ENCODE results near the gene PTGFRN.

Gene PTGFRN

GRCh38 chr1:116991171-116991845, 81.6 kb downstream of the PTGFRN start:
- H3K4me1 ChIP-seq (ENCODE audit: insufficient read depth, low read length), result no peaks in the 10 kb centered on the region
- H3K9me3 ChIP-seq (ENCODE audit: control insufficient read depth, insufficient read depth, low read length), result no peaks in the 10 kb centered on the region
- no peak overlapping the region for H3K9ac ChIP-seq (ENCODE audit: low read depth, low read length)
- H3K36me3 ChIP-seq (ENCODE audit: insufficient read depth, low read length), result no peaks in the 10 kb centered on the region; the same call in none of the 2 replicates

- Histone ChIP-seq H3K9ac (ENCODE audit: low read depth, low read length) (no peak overlapping the region), H3K4me1 (ENCODE audit: insufficient read depth, low read length) (no peaks in the 10 kb centered on the region), H3K9me3 (ENCODE audit: control insufficient read depth, insufficient read depth, low read length) (no peaks in the 10 kb centered on the region), H3K36me3 (ENCODE audit: insufficient read depth, low read length) (no peaks in the 10 kb centered on the region; the same call in none of the 2 replicates)
Measured at GRCh38 chr1:116991918-116992317, 82.2 kb downstream of the PTGFRN start.

GRCh38 chr1:116993286-116993685, 83.6 kb downstream of the PTGFRN start:
- peaks cover 2% of the 10 kb centered on the region for H3K36me3 ChIP-seq (ENCODE audit: insufficient read depth, low read length)
- no peak overlapping the region for H3K9ac ChIP-seq (ENCODE audit: low read depth, low read length)
- no peaks in the 10 kb centered on the region for H3K4me1 ChIP-seq (ENCODE audit: insufficient read depth, low read length)
- no peaks in the 10 kb centered on the region for H3K9me3 ChIP-seq (ENCODE audit: control insufficient read depth, insufficient read depth, low read length)

- Histone ChIP-seq H3K9ac (ENCODE audit: low read depth, low read length) (no peak overlapping the region), H3K9me3 (ENCODE audit: control insufficient read depth, insufficient read depth, low read length) (no peaks in the 10 kb centered on the region), H3K36me3 (ENCODE audit: insufficient read depth, low read length) (peaks cover 2% of the 10 kb centered on the region), H3K4me1 (ENCODE audit: insufficient read depth, low read length) (no peaks in the 10 kb centered on the region)
Measured at GRCh38 chr1:116994411-116994810, 84.7 kb downstream of the PTGFRN start.

- Histone ChIP-seq H3K36me3 (ENCODE audit: insufficient read depth, low read length) (peaks cover 2% of the 10 kb centered on the region; the same call in 1 of the 2 replicates), H3K9me3 (ENCODE audit: control insufficient read depth, insufficient read depth, low read length) (no peaks in the 10 kb centered on the region), H3K4me1 (ENCODE audit: insufficient read depth, low read length) (no peaks in the 10 kb centered on the region), H3K9ac (ENCODE audit: low read depth, low read length) (no peak overlapping the region)
Measured at GRCh38 chr1:116997066-116997465, 87.3 kb downstream of the PTGFRN start.

- no peak overlapping the region for H3K9ac ChIP-seq (ENCODE audit: low read depth, low read length)
- H3K36me3 ChIP-seq (ENCODE audit: insufficient read depth, low read length), result peaks cover 2% of the 10 kb centered on the region; the same call in 1 of the 2 replicates
- H3K9me3 ChIP-seq (ENCODE audit: control insufficient read depth, insufficient read depth, low read length), result no peaks in the 10 kb centered on the region
- no peaks in the 10 kb centered on the region for H3K4me1 ChIP-seq (ENCODE audit: insufficient read depth, low read length)
Measured at GRCh38 chr1:116997636-116998035, 87.9 kb downstream of the PTGFRN start.

- Histone ChIP-seq H3K9me3 (ENCODE audit: control insufficient read depth, insufficient read depth, low read length) (no peaks in the 10 kb centered on the region), H3K36me3 (ENCODE audit: insufficient read depth, low read length) (peaks cover 2% of the 10 kb centered on the region; the same call in 1 of the 2 replicates), H3K9ac (ENCODE audit: low read depth, low read length) (no peak overlapping the region), H3K4me1 (ENCODE audit: insufficient read depth, low read length) (peaks cover 4% of the 10 kb centered on the region; the same call in 1 of the 2 replicates)
Measured at GRCh38 chr1:116999596-116999995, 89.9 kb downstream of the PTGFRN start.

GRCh38 chr1:117000142-117000541, 90.4 kb downstream of the PTGFRN start:
- Histone ChIP-seq H3K36me3 (ENCODE audit: insufficient read depth, low read length) (peaks cover 2% of the 10 kb centered on the region; the same call in 1 of the 2 replicates), H3K9me3 (ENCODE audit: control insufficient read depth, insufficient read depth, low read length) (no peaks in the 10 kb centered on the region), H3K4me1 (ENCODE audit: insufficient read depth, low read length) (peaks cover 4% of the 10 kb centered on the region; the same call in 1 of the 2 replicates), H3K9ac (ENCODE audit: low read depth, low read length) (no peak overlapping the region)

- no peak within 1 kb of the TSS for H3K9ac ChIP-seq (ENCODE audit: low read depth, low read length)
- H3K4me1 ChIP-seq (ENCODE audit: insufficient read depth, low read length), result peaks cover 4% of the 10 kb centered on the region; the same call in 1 of the 2 replicates
- H3K36me3 ChIP-seq (ENCODE audit: insufficient read depth, low read length), result peaks cover 2% of the 10 kb centered on the region; the same call in 1 of the 2 replicates
- no peaks in the 10 kb centered on the region for H3K9me3 ChIP-seq (ENCODE audit: control insufficient read depth, insufficient read depth, low read length)
Measured at GRCh38 chr1:117001254-117001927, 91.7 kb downstream of the PTGFRN start, which contains the start of gene CD101. Gene CD101, plus strand, starts transcription at chr1:117001760. Its CDS starts 58 bp downstream, at chr1:117001818.

GRCh38 chr1:117003223-117003875, 93.6 kb downstream of the PTGFRN start:
- Histone ChIP-seq H3K9ac (ENCODE audit: low read depth, low read length) (no peak overlapping the region), H3K9me3 (ENCODE audit: control insufficient read depth, insufficient read depth, low read length) (no peaks in the 10 kb centered on the region), H3K4me1 (ENCODE audit: insufficient read depth, low read length) (peaks cover 4% of the 10 kb centered on the region; the same call in 1 of the 2 replicates), H3K36me3 (ENCODE audit: insufficient read depth, low read length) (no peaks in the 10 kb centered on the region)

GRCh38 chr1:117007719-117008013, 98.0 kb downstream of the PTGFRN start:
- H3K9ac ChIP-seq (ENCODE audit: low read depth, low read length), result no peak overlapping the region
- peaks cover 4% of the 10 kb centered on the region; the same call in 1 of the 2 replicates for H3K4me1 ChIP-seq (ENCODE audit: insufficient read depth, low read length)
- no peaks in the 10 kb centered on the region for H3K36me3 ChIP-seq (ENCODE audit: insufficient read depth, low read length)
- H3K9me3 ChIP-seq (ENCODE audit: control insufficient read depth, insufficient read depth, low read length), result no peaks in the 10 kb centered on the region

GRCh38 chr1:117008656-117009055, 98.9 kb downstream of the PTGFRN start:
- Histone ChIP-seq H3K4me1 (ENCODE audit: insufficient read depth, low read length) (no peaks in the 10 kb centered on the region; the same call in 1 of the 2 replicates), H3K36me3 (ENCODE audit: insufficient read depth, low read length) (no peaks in the 10 kb centered on the region), H3K9ac (ENCODE audit: low read depth, low read length) (no peak overlapping the region)

GRCh38 chr1:117009132-117009531, 99.4 kb downstream of the PTGFRN start:
- Histone ChIP-seq H3K4me1 (ENCODE audit: insufficient read depth, low read length) (no peaks in the 10 kb centered on the region), H3K9me3 (ENCODE audit: control insufficient read depth, insufficient read depth, low read length) (no peaks in the 10 kb centered on the region), H3K9ac (ENCODE audit: low read depth, low read length) (no peak overlapping the region), H3K36me3 (ENCODE audit: insufficient read depth, low read length) (no peaks in the 10 kb centered on the region)

More at GRCh38 chr1:117008656-117009055, 98.9 kb downstream of the PTGFRN start:
- no peaks in the 10 kb centered on the region for H3K9me3 ChIP-seq (ENCODE audit: control insufficient read depth, insufficient read depth, low read length)

GRCh38 chr1:117010310-117010969, 100.7 kb downstream of the PTGFRN start:
- H3K4me1 ChIP-seq (ENCODE audit: insufficient read depth, low read length), result no peaks in the 10 kb centered on the region
- no peak overlapping the region for H3K9ac ChIP-seq (ENCODE audit: low read depth, low read length)
- no peaks in the 10 kb centered on the region for H3K36me3 ChIP-seq (ENCODE audit: insufficient read depth, low read length)
- no peaks in the 10 kb centered on the region for H3K9me3 ChIP-seq (ENCODE audit: control insufficient read depth, insufficient read depth, low read length)
